HG02943 (cell line): ENCODE data around the gene ENOX1.

ENCODE experiments used
- ATAC-seq: cut with Tn5 transposase; IDR thresholded peaks from one replicate; pipeline ENCODE4 v1.9.1; 2021; ENCODE audit warnings: mild to moderate bottlenecking, low read depth, moderate library complexity; ENCODE audit not compliant: unreplicated experiment

ENOX1 gene

DNA sequence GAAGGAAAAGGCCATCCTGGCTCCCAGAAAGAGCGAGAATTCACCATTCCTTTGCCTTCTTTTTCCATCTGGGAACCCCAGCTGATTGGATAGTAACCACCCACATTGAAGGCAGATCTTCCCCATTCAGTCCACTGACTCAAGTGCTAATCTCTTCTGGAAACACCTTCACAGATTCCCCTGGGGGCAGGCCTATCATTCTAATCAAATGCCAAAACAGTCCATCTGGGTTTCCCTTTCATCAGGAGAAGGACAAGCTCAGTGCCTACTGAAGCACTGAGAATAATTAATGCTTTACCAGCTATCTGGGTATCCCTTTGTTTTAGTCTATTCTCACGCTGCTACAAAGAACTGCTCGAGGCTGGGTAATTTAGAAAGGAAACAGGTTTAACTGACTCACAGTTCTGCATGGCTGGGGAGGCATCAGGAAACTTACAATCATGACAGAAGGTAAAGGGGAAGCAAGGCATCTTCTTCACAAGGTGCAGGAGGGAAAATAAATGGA is 293.2 kb downstream of the ENOX1 start:
- ATAC-seq: no peak

DNA sequence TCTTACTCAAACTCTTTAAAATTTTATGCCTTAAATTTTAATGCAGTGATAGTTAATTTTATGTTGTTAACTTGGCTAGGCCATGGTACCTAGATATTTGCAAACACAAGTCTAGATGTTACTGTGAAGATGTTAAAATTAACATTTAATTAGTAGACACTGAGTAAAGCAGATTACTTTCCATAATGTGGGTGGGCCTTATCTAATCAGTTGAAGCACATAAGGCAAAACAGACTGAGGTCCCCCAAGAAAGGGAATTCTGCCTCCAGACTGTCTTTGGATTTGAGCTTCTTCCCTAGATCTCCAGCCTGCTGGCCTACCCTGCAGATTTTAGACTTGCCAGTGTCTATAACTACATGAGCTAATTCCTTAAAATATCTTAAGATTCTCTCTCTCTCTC is 294.0 kb downstream of the ENOX1 start:
- ATAC-seq: no peak

DNA sequence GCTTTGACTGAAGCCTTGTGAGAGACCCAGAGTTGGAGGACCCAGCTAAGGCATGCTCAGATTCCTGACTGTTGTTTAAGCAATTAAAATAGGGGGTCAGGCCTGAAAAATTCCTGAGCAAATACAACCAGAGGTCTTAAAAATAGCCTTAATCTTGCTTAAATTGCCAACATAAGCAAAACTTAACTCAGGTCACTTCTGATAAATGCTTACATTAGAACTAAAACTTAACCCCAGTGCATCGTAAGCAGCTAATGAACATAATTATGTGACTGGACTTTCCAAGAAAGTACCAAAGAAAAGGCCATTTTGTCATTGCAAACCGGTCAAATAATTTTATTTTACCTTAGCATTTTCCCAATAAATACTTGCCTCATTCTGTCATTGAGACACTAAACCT is 294.5 kb downstream of the ENOX1 start:
- no peak for ATAC-seq

DNA sequence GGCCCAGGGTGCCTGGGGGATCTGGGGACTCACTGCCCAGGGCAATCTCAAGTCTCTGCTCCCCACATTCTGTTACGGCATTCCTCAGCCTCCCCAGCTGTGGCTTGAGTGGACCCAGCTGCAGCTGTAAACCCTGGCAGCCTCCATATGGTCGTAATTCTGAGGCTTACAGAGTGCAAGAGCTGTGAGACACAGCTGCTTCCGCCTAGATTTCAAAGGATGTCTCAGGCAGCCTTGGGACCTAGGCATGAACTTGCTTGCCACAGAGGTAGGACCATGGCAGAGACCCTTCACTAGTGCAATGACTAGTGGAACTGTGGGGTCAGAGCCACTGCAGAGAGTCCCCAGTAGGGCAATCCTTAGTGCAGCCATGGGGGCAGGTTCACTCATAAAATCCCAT is 297.5 kb downstream of the ENOX1 start:
- no peak for ATAC-seq

DNA sequence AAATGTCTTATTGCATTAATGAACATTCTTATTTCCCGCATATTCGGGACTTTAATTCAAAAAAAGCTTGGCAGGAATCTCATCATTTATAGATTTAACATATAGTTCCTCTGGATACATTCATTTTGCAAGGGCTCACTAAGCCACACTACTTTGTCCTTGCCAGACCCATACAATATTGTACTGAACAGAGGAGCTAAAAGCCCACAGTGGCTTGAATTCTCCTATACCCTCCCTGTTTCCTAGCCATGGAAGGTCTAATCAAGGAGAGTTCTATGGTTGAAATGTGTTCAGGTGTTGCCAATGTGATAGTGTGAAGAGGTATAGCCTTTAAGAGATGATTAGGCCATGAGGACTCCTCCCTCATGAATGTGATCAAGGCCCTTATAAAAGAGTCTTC is 298.9 kb downstream of the ENOX1 start:
- ATAC-seq: no peak

DNA sequence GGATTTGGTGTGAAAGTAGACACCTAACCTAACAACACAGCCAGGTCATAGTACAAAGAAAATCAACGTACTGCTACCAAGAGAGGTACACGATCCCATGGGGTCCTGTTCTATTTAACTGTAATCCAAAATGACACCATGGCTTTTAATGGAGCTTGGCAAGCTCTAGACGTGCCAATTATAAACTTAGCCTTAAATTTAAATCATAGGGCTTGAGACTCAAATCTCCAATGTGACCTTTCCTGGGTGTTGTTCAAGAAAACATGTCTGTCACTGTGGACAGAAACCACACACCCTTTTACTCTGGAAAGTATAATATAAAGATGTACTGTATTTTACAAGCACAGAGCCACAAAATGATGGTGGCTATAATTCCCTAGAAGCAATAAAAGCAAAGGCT is 299.3 kb downstream of the ENOX1 start:
- ATAC-seq: no peak

DNA sequence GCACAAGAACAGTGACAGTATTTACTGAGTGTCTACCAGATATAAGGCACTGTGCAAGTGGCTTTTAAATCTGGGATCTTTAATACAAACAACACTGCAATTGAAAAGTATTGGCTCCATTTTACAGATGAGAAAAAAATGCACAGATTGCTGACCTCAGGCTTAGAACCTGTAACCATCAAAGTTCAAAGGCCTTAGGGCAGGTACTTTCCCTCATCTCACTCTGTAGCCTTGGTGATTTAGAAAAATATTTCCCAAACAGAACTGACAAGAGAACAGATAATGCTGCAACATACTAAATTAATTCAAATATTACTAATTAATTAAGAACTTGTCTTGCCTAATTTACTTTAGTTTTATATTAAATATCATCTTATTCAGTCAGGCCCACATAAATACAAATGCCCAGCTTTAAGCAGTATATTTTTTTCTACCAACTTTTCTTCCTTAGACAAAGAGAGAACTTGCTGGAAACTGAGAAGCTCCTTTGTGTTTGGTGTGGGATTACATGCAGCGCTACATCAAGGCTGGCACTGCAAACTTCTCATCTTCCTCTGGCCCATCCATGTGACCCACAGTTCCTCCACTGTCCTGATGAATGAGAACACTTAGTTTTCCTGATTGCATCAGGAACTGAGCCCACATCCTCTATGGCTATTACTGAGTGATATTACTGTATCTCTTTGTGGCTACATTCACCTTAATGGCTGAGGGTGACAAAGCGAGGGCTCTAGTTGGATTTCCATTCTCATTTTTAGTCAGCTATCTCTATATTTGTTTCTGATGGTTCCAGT is 302.1 kb downstream of the ENOX1 start:
- no peak for ATAC-seq

DNA sequence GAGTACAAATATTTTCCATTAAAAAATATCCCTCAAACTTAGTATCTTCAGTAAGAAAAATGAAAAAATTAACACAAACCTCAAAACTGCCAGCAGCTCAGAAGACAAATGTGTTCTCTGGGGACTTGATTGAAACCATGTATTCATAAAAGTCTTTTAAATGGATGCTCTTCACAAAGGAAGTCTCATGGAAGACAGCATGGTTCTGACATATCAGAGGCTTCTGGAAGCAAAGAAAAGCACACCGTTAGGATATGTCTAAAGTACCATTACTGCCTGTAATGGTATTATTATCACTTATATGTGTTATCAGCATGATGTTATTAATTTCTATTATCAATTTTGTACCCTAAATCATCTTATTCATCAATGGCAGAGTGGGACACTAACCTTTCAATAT is 302.8 kb downstream of the ENOX1 start:
- no peak for ATAC-seq

DNA sequence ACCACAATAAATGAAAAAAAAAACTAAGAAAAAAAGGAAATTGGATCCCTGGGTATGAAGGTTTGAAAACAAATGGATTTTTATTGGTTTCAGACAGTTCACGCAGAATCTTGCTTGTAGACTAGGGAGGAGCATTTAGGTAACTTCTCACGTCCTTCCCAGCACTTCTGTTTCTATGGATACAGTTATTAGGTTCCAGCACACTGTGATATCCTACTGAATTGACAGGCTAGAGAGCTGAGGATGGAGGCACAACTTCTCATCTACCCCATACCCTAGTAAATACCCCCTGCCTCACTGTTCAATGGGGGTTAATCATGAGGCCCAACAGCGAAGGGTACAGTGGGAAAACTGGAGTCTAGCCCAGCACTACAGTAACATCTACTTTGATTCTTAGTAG is 304.1 kb downstream of the ENOX1 start:
- no peak for ATAC-seq

DNA sequence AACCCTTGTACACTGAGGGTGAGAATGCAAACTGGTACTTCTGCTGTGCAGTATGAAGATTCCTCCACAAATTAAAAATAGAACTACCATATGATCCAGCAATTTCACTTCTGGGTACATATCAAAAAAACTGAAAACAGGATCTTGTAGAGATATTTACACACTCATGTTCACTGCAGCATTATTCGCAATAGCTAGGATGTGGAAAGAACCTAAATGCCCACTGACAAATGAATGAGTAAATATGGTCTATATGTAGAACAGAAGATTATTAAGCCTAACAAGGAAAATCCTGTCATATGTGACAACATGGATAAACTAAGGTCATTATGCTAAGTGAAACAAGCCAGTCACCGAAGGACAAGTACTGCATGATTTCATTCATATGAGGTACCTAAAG is 304.7 kb downstream of the ENOX1 start:
- no peak for ATAC-seq

DNA sequence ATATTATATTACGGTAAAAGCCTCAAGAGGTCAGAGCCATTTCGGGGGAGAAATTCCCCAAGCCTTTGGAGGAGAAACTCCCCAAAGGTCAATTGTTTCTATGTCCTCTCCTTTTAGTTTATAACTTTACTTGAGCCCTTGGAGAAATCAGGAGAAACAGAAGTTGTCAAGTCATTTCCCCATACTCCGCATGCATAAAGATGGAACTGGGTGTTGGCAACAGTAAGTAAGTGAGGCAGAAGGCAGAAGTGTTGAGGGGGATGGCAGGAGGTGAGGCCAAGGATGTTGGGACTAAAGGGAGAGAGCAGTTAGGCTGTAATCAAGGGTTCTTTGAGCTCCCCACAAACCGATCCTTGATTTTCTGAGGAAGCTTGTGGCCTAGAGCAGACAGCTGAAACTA is 307.9 kb downstream of the ENOX1 start:
- ATAC-seq: no peak

DNA sequence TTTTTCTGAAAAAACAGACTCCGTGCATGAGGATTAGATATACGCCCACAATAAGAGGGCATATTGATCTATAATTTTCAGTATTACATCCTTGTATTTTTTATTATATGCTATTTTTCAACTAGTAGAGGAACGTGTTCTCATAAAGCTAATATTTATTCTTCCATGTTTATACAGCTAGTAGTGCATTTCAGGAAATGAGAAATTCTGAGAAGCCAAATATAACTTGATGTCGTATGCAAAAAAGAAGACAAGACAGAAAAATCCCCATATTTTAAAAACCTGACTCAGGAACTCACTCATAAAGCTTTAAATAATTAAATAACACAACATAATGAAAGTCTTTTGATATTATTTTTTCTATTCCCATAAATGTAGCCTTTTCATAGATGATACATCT is 308.6 kb downstream of the ENOX1 start:
- no peak for ATAC-seq

DNA sequence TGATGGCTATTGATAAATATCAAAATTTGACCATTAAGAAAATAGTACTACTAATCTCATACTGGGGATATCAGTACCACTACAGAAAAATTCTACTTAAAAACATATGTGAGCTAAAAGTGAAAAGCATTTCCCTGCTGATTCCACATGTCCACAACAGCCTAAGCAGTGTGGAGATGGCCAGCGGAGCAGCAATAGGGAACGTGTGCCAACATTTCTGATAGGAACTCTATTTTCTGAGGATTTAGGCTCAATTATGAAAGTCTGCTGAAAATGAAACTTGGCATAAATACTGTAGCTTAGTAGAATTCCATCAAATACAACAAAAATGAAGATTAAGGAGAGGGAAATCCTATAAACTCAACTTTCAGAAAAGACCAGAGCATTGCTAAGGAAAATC is 311.6 kb downstream of the ENOX1 start:
- no peak for ATAC-seq

DNA sequence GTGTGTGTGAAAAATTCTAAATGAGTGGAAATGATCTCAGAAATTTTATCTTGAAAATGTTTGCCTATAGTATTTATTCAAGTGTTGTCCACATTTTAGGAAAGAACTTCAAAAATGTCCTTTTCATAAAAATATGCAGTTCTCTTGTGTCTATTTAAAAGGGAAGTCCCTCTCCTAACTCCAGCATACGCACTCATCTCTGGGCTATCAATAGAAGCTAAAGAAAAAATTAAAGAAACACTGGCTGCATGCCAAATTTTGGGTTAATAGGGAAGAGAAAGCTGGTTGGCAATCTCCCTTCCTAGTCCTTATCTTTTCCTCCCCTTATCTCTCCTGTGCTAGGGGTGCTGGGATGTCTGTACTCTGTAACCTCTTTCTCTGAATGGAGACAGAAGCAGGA is 313.3 kb downstream of the ENOX1 start:
- ATAC-seq: no peak

DNA sequence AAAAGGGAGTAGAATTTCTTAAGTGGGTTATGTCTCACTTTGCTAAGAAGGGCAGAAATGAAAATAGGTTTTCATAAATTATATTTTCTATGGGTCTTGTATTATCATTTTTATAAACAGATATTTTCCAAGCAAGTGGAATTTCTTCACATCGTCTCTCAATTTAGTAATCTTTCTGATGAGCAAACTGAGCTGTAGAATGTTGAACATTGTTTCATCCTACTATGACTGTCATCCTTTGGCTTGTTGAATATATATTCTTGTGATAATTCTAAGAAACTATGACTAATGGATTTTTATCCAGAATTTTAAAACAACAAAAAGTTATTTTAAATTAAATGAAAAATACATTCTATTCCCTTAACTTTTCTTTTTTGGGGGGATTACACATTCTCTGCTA is 313.8 kb downstream of the ENOX1 start:
- ATAC-seq: no peak

DNA sequence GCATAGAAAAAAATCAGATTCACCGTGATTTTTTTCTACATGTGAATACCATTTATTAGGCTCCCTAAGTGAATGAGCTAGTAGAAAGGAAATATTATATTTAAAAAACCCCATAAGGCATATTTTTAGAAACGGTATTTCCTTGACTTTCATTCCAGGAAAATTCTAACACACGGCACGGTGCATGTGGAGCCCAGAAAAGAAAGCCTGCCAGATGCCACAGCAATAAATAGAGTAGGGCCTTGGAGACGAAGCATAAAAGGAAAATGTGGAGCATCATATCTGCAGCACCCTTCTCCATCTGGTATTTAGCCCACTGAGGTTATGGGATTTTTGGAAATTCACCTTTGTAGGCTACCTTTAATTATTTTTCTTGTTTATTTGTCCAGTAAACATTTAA is 314.4 kb downstream of the ENOX1 start:
- ATAC-seq: no peak

DNA sequence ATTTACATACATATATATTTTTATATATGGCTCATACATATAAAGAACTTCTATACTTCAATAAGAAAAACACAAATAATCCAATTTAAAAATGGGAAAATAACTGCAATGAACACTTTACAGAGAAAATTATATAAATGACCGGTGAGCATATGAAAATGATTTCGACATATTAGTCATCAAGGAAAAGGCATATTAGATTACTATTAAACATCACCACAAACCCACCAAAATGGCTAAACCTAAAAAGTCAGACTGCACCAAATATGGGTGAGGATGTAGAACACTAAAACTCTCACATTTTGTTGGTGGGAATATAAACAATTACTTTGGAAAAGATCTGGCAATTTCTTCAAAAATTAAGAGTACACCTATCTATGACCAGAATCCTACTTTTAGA is 316.2 kb downstream of the ENOX1 start:
- no peak for ATAC-seq

DNA sequence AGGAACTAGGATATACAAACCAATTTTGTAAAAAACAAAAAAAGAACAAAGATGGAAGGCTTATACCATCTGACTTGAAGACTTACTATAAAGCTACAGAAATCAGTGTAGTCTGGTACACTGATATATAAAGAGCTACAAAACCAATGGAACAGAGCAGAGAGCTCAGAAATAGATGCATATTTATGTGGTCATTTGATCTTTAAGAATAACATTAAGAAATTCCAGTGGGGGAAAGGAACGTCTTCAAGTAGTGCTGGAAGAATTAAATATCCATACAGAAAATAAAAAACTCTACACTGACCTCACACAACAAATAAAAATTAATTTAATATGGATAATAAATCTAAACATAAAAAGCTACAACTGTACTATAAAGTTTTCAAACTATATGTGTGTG is 317.0 kb downstream of the ENOX1 start:
- no peak for ATAC-seq

DNA sequence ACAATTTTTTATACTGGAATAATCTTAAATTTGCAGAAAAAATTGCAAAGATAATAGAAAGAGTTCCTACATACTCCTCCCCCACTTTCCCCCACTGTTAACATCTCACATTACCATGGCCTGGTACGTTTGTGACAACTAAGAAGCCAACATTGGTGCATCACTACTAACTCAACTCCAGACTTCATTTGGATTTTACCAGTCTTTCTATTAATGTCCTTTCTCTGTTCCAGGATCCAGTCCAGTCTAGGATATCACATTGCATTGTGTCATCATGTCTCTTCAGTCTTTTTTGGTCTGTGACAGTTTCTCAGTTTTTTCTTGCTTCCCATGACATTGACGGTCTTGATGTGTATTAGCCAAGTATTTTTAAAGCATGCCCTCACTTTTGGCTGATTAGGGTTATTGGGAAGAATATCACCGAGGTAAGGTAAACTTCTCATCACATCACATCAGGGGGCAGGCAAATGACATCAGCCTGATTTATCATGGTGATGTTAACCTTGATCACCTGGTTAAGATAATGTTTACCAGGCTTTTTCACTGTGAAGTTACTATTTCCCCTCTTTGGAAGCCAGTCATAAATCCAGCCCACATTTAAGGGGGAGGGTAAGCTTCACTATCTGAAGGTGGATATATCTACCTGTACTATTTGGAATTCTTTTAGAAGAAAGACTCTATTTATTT is 322.1 kb downstream of the ENOX1 start:
- no peak for ATAC-seq

DNA sequence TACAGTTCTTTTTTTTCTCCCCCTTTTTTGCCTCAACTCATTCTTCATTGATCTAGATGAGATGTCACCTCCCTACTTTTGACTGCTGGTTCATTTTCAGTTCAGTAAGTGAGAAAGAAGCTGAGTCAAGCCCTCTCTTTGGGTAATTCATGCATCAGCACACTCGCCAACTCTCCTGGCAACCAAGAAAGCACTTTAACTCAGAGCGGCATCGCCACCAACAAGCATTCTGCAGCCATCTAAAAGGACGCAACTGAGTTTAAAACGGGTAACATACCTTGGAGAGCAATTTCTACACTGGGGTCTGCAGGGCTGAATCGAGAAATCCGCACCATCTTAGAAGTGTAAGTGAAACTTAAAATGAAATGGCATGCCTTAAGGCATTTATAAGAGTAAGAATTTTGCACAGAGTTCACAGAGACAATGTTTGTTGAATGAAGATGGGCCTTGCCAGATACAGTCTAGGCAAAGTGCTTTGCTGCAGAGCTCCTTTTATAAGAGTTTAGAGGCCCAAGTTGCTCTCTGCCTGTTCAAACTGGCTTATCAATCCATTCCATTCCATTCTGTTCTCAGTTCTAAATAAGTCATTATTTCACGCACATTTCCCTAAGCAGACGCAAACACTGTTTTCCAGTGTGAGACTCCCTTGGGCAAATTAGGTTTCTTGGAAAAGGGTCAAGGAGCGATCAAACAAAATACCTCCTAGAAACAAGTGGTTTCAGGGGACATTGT is 338.0 kb downstream of the ENOX1 start:
- no peak for ATAC-seq

DNA sequence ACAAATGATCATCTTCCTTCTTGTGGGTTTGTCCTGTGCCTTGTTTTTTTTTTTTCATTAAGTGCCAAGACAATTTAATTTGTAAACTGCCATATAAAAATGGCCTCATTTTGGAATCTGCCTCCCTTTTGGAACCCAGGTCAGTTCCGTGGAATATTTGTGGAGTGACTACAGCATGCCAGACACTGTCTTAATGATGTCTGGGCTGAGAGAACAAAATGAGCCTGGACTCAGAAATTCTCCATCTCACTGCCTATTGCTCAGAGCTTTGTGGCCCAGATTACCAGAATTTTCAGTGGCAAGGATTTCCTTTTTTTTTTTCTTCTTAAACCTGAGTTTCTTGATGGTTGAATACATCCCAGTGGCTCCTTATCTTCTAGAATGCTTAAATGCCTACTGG is 340.6 kb downstream of the ENOX1 start:
- no peak for ATAC-seq
